Activated T-cell treated with anti-CD3 and anti-CD28 coated beads for 48 hours (primary cell): ENCODE measurements around the gene FTO.

ENCODE experiments used
- DNase-seq: peaks from one replicate; pipeline ENCODE4 v3.0.0-alpha.2; 2020; ENCODE audit warnings: low read depth

Gene FTO

DNA sequence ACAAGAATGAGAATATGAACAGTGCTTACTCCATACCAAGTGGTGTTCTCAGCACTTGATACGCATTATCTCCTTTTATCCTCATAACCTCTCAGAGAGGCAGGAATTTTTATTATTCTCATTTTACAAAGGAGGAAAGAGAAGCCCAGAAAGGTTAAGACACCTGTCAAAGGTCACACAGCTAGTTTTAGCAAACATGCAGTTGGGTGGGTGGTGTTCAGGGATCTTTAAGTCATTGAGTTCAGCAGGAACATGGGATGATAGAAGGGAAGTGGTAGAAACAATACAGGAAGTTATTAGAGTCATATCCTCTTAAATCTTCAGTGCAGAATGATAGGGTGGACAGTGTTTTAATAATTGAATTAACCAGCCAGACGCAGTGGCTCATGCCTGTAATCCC lies 487.2 kb downstream of the FTO start:
- no peak for DNase-seq

DNA sequence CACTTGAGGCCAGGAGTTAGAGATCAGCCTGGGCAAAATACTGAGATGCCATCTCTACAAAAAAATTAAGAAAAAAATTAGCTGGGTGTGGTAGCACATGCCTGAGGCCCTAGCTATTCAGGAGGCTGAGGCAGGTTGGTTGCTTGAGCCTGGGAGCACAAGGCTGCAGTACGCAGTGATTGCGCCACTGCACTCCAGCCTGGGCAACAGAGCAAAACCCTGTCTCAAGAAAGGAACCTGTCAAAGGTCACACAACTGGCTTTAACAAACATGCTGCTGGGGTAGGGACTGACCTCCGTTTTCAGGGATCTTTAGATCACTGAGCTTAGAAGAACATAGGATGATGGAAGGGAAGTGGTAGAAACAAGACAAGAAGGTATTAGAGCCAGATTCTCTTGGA lies 487.6 kb downstream of the FTO start:
- DNase-seq = no peak

- no peak for DNase-seq
These were observed 489.2 kb downstream of the FTO start for GRCh38 chr16:54193013-54193664.

- DNase-seq = peak; percentile 36
These were observed 489.8 kb downstream of the FTO start for GRCh38 chr16:54193665-54194333.

DNA sequence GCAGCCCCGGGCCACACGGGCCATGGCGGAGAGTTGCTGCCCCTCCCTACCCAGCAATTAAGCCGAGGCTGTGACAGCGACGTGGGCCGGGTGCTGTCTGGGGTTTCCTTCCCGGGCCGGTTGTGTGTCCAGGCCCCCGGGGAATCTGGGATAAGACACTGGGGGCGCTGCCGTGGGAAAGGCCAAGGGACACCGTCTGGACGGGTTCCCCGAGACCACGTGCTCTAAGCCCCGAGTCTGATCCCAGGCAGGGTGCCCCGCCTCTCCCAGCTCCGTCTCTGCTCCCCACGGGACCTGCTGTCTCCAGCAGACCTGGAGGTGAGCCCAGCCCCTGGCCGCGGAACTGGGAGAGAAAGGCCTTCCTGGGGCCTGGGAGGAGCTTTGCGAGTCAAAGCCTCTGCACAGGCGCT lies 490.4 kb downstream of the FTO start:
- DNase-seq = no peak

DNA sequence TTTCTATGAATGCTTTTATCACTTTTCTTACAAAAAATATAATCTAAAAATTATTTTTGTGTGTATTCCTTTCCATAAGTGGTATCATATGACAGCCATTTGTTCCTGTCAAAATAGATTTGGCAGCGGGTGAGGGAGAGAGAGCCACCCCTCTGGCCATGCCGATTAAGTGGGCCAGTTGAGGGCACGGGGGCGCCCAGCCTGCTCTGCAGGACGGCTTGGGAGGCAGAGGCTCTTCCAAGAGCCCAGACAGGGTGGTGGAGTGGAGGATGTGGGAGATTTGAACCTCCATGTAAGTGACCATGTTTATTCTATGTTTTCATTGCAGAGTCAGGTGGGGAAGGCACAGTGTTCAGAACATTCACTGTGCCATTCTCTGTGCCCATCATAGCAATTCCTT lies 493.8 kb downstream of the FTO start:
- no peak for DNase-seq

DNA sequence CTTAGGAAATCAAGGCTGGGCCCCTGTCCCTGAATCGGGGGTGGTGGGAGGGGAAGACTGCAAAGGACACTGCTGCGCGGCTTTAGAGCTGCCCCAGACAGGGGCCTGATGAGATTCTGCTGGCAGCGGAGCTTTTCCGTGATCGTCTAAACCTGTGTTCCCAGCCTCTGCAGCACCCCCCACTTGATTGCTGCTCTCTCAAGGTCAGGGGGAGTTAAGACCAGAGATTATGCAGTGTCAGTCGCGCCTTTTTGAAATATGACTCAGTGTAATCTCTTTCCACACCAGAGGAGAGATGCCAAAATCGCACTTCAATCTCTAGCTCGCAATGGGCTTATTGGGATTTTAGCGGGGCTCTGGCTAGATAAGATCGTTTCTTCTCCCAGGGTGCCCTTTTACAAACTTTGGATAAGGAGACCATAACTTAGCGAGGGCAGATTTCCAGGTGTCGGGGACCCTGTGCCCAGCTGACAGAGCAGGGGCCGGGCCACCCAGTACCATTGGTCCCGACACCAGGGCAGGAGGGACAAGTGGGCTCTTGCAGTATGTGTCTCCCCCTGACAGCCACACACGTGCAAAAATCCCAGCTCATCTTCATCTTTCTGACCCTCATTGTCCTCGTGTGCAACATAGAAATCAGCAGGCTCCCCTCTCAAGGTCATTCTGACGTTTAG lies 495.7 kb downstream of the FTO start:
- DNase-seq = no peak

GRCh38 chr16:54200161-54200534 lies 496.2 kb downstream of the FTO start:
- no peak for DNase-seq

DNA sequence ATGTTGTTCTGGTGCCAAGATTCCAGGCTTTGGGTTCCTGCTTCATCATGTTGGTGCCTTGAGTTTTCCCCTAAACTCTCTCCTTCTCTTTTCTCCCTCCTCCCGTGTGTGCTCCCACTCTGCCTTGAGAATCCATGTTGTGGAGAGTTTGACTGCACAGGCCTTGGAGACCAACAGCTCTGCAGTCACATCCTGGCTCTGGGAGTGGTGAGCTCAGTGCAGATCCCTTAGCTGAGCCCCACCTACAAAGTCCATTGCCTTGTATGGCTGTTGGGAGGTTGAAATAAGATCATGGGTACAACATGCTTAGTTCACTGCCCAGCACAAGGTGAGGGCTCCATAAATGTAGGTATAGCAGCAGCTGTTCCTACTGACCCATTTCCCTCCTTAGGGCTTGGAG lies 496.8 kb downstream of the FTO start:
- DNase-seq = no peak

DNA sequence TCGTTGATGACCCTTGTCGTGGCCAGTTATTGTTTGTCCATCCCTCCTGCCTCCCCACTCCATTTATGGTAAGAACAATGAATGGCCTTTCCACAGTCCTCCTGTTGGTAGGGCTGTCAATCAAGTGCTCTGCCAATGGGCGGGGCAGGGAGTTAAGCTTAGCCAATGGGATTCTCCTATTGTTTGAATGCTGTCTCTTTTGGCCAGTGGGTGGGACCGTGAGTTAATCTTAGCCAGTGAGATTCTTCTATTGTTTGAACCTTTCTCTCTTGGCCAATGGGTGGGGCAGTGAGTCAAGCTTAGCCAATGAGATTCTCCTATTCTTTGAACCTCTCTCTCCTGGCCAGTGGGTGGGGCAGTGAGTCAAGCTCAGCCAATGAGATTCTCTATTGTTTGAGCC lies 497.2 kb downstream of the FTO start:
- no peak for DNase-seq
